OCI-LY1 (cell line): ENCODE measurements around the gene CLIP3.

Source experiments
- CTCF ChIP-seq: fragments of 200-600 bp; sonication (generic), shearing (Covaris generic); IDR thresholded peaks from 2 replicates; pipeline ENCODE4 v1.5.1; 2017; ENCODE audit warnings: mild to moderate bottlenecking, antibody characterized with exemption, low read length, moderate library complexity, mixed read lengths
- EZH2 ChIP-seq: fragments of 200-600 bp; sonication (generic), shearing (Covaris generic); IDR thresholded peaks from 2 replicates; pipeline ENCODE4 v1.8.0; 2017; ENCODE audit warnings: borderline replicate concordance, mixed run types, mild to moderate bottlenecking, antibody characterized with exemption, low read length, moderate library complexity, mixed read lengths

GRCh38 chr19:36081385-36081784 is 48.7 kb upstream of the CLIP3 start:
- TF ChIP-seq CTCF: no peak
- no peak for TF ChIP-seq EZH2
